Natural killer cell (primary cell): ENCODE measurements around the gene CACNA2D3. TPM values are rescaled to one million over a fixed set of nuclear protein-coding genes. Genes with fewer than 3 reads are reported as not detected.

Experiments
- ATAC-seq, 3 donors: fragments of 150-1000 bp in 2 of 3; fragments of 200-7000 bp in 1 of 3; cut with Tn5 transposase; 1 replicate in 1 of 3; 2 replicates in 2 of 3; pipeline ENCODE4 v1.10.0; 2021; ENCODE audit warnings: mild to moderate bottlenecking in 2 of 3, moderate library complexity in 2 of 3
- DNase-seq, 2 donors: peaks; one replicate each; pipeline versions ENCODE4 v3.0.0 to v3.0.0-alpha.2; 2013 to 2021; ENCODE audit warnings: mixed read lengths in 1 of 2
- H3K27ac ChIP-seq: one replicate; pipeline ENCODE4 v1.5.1; 2013; ENCODE audit warnings: mild to moderate bottlenecking, low read length
- H3K27me3 ChIP-seq: one replicate; pipeline ENCODE4 v1.6.1; 2013; ENCODE audit warnings: low read length; ENCODE audit not compliant: control insufficient read depth, insufficient read depth
- H3K36me3 ChIP-seq: one replicate; pipeline ENCODE4 v1.6.1; 2013; ENCODE audit warnings: low read length; ENCODE audit not compliant: control insufficient read depth, insufficient read depth
- H3K4me1 ChIP-seq: one replicate; pipeline ENCODE4 v1.6.1; 2013; ENCODE audit warnings: low read length; ENCODE audit not compliant: control insufficient read depth, insufficient read depth
- H3K4me3 ChIP-seq: one replicate; pipeline ENCODE4 v1.5.1; 2013; ENCODE audit warnings: low read length
- H3K9me3 ChIP-seq: one replicate; pipeline ENCODE4 v1.6.1; 2013; ENCODE audit warnings: low read length; ENCODE audit not compliant: control insufficient read depth, insufficient read depth
- H3K27ac Mint-ChIP-seq, 2 donors: one replicate each; pipeline ENCODE4 v1.8.0; 2022; ENCODE audit warnings: mild to moderate bottlenecking in 2 of 2, mixed read lengths in 2 of 2, moderate library complexity in 1 of 2
- H3K27me3 Mint-ChIP-seq, 2 donors: one replicate each; pipeline ENCODE4 v1.8.0; 2022; ENCODE audit warnings: low read depth in 2 of 2, mixed read lengths in 2 of 2
- H3K36me3 Mint-ChIP-seq: one replicate; pipeline ENCODE4 v1.8.0; 2022; ENCODE audit warnings: mixed read lengths
- H3K4me1 Mint-ChIP-seq, 2 donors: one replicate each; pipeline ENCODE4 v1.8.0; 2022; ENCODE audit warnings: mixed read lengths in 2 of 2
- H3K4me3 Mint-ChIP-seq: one replicate; pipeline ENCODE4 v1.8.0; 2022; ENCODE audit warnings: mild to moderate bottlenecking, moderate library complexity, mixed read lengths
- H3K9me3 Mint-ChIP-seq, 2 donors: one replicate each; pipeline ENCODE4 v1.8.0; 2022; ENCODE audit warnings: mixed read lengths in 2 of 2
- CTCF ChIP-seq: fragments of 200-600 bp; IDR thresholded peaks from one replicate; pipeline ENCODE4 v1.8.0; 2022; ENCODE audit warnings: antibody characterized with exemption
- whole genome bisulfite sequencing: methylation state at CpG from one replicate; pipeline ENCODE4 v1.1.7; 2013; ENCODE audit warnings: missing lambda C conversion rate; ENCODE audit not compliant: insufficient coverage; 5-methylcytosine and 5-hydroxymethylcytosine counted together
- intact Hi-C: fragments of 100-400 bp; cut with micrococcal nuclease; formaldehyde crosslinking; loops from one replicate; pipeline ENCODE4 v1.14.2; 2022
- total RNA-seq, 4 donors: library from RNA; stranded (reverse); fragments of 120-200 nt in 1 of 4; gene quantifications; one replicate each; pipeline versions ENCODE4 v1.2.3 to v1.2.4, GENCODE V29; 2013 to 2022

CACNA2D3 gene
- total RNA-seq, 3 donors from 2014 or later (not counting 1 experiment from before 2014, with no cell fraction given) = 0.49 TPM; not detected in 2

- peaks cover 2% of the 10 kb centered on the region in 2 donors for H3K9me3 Mint-ChIP-seq
- WGBS = 88% methylated on average over 5 of the region's 5 CpGs
- no peak overlapping the region for H3K4me3 ChIP-seq
- H3K4me1 ChIP-seq = no peaks in the 10 kb centered on the region
- no peaks in the 10 kb centered on the region for H3K36me3 Mint-ChIP-seq
- no peaks in the 10 kb centered on the region for H3K9me3 ChIP-seq
- H3K27ac Mint-ChIP-seq = no peak overlapping the region
- H3K27me3 ChIP-seq = no peaks in the 10 kb centered on the region
- H3K4me1 Mint-ChIP-seq = no peaks in the 10 kb centered on the region
- no peak overlapping the region for H3K4me3 Mint-ChIP-seq
- H3K36me3 ChIP-seq = no peaks in the 10 kb centered on the region
- no peak for TF ChIP-seq CTCF
- intact Hi-C loops = no loop called here
- no peak for DNase-seq
- no peak for ATAC-seq
- no peaks in the 10 kb centered on the region for H3K27me3 Mint-ChIP-seq
- no peak overlapping the region for H3K27ac ChIP-seq
These were observed 892.6 kb downstream of the CACNA2D3 start for GRCh38 chr3:55014906-55015305.

GRCh38 chr3:55017876-55018275, 895.5 kb downstream of the CACNA2D3 start:
- Histone ChIP-seq H3K4me3 (no peak overlapping the region), H3K9me3 (no peaks in the 10 kb centered on the region), H3K4me1 (no peaks in the 10 kb centered on the region), H3K36me3 (no peaks in the 10 kb centered on the region), H3K27me3 (no peaks in the 10 kb centered on the region), H3K27ac (no peak overlapping the region)
- ATAC-seq = no peak
- Mint-ChIP-seq H3K4me1 (no peaks in the 10 kb centered on the region), H3K27ac (no peak overlapping the region), H3K27me3 (no peaks in the 10 kb centered on the region), H3K9me3 (peaks cover 3 to 4% of the 10 kb centered on the region in 2 donors), H3K4me3 (no peak overlapping the region), H3K36me3 (no peaks in the 10 kb centered on the region)
- no peak for TF ChIP-seq CTCF
- DNase-seq = no peak
- intact Hi-C loops = no loop called here
- WGBS = 98% methylated on average over 3 of the region's 3 CpGs

GRCh38 chr3:55030938-55031337, 908.6 kb downstream of the CACNA2D3 start:
- 85% methylated on average over 4 of the region's 4 CpGs for WGBS
- Mint-ChIP-seq H3K9me3 (peaks cover 8 to 12% of the 10 kb centered on the region in 2 donors), H3K36me3 (no peaks in the 10 kb centered on the region)

More at GRCh38 chr3:55030938-55031337, 908.6 kb downstream of the CACNA2D3 start:
- Mint-ChIP-seq H3K27ac (no peak overlapping the region), H3K27me3 (no peaks in the 10 kb centered on the region), H3K4me1 (no peaks in the 10 kb centered on the region), H3K4me3 (no peak overlapping the region)
- H3K4me1 ChIP-seq = no peaks in the 10 kb centered on the region
- no peak for ATAC-seq
- no peak overlapping the region for H3K4me3 ChIP-seq
- H3K36me3 ChIP-seq = no peaks in the 10 kb centered on the region
- no peak for TF ChIP-seq CTCF
- H3K9me3 ChIP-seq = no peaks in the 10 kb centered on the region
- no peak overlapping the region for H3K27ac ChIP-seq
- H3K27me3 ChIP-seq = no peaks in the 10 kb centered on the region
- DNase-seq = no peak
- intact Hi-C loops = no loop called here
